ENCODE measurements around the gene MAG. TPM values are rescaled to one million over a fixed set of nuclear protein-coding genes. Genes with fewer than 3 reads are reported as not detected.
"Not testable (repeated sequence)": the region's sequence is repeated elsewhere in the genome, so short reads cannot be mapped to it uniquely, and the experiment has no call there.

Gene MAG
- total RNA-seq, 1 experiment from 2014 or later = 0.41 TPM

DNA sequence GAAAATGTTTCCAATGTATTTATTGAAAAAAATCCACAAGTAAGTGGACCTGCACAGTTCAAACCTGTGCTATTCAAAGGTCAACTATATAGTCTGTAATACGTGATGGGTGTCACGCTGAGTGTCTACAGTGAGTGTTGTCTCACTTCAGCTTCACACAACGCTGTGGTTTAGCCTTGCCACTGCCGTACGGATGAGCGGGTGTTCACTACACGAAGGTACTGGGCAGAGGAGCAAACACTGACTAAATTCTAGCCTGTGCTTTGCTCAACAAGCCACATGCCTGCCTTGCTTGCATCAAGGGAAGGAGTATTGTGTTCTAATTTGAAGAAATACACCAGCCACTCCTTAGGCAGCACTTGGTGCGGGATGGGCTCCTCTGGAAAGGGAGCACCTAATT lies 62.9 kb downstream of the MAG start:
- Histone ChIP-seq H3K9me3 (no peaks in the 10 kb centered on the region), H3K36me3 (ENCODE audit: control insufficient read depth, insufficient read depth, low read length) (no peaks in the 10 kb centered on the region), H3K4me3 (ENCODE audit: low read depth, low read length) (no peak overlapping the region), H3K27me3 (replicated peaks; ENCODE audit: control insufficient read depth, insufficient read depth, low read length) (no peaks in the 10 kb centered on the region), H3K4me1 (no peaks in the 10 kb centered on the region)
- ChIA-PET POLR2A (no interaction called here), CTCF (no interaction called here)
- Mint-ChIP-seq H3K36me3 (ENCODE audit: insufficient read depth, unreplicated experiment) (no peaks in the 10 kb centered on the region), H3K27ac (ENCODE audit: unreplicated experiment) (no peak overlapping the region), H3K4me3 (ENCODE audit: unreplicated experiment) (no peak overlapping the region), H3K4me1 (ENCODE audit: low read depth, unreplicated experiment) (peaks cover 8% of the 10 kb centered on the region), H3K9me3 (ENCODE audit: unreplicated experiment) (no peaks in the 10 kb centered on the region), H3K27me3 (ENCODE audit: insufficient read depth, unreplicated experiment) (no peaks in the 10 kb centered on the region)
- BruUV-seq (replicated peaks) = no TSS peak
- peak in 1 of 2 experiments; percentile 15 for DNase-seq
- intact Hi-C loops (cut with micrococcal nuclease; ENCODE audit: unreplicated experiment) = no loop called here
- TF ChIP-seq, protein P1, sequence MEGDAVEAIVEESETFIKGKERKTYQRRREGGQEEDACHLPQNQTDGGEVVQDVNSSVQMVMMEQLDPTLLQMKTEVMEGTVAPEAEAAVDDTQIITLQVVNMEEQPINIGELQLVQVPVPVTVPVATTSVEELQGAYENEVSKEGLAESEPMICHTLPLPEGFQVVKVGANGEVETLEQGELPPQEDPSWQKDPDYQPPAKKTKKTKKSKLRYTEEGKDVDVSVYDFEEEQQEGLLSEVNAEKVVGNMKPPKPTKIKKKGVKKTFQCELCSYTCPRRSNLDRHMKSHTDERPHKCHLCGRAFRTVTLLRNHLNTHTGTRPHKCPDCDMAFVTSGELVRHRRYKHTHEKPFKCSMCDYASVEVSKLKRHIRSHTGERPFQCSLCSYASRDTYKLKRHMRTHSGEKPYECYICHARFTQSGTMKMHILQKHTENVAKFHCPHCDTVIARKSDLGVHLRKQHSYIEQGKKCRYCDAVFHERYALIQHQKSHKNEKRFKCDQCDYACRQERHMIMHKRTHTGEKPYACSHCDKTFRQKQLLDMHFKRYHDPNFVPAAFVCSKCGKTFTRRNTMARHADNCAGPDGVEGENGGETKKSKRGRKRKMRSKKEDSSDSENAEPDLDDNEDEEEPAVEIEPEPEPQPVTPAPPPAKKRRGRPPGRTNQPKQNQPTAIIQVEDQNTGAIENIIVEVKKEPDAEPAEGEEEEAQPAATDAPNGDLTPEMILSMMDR (IDR thresholded peaks at IDR 0.05; ENCODE audit: insufficient read depth in 1 of 2, low read depth in 1 of 2, low read length in 1 of 2, severe bottlenecking in 1 of 2, unreplicated experiment in 1 of 2) = no peak

DNA sequence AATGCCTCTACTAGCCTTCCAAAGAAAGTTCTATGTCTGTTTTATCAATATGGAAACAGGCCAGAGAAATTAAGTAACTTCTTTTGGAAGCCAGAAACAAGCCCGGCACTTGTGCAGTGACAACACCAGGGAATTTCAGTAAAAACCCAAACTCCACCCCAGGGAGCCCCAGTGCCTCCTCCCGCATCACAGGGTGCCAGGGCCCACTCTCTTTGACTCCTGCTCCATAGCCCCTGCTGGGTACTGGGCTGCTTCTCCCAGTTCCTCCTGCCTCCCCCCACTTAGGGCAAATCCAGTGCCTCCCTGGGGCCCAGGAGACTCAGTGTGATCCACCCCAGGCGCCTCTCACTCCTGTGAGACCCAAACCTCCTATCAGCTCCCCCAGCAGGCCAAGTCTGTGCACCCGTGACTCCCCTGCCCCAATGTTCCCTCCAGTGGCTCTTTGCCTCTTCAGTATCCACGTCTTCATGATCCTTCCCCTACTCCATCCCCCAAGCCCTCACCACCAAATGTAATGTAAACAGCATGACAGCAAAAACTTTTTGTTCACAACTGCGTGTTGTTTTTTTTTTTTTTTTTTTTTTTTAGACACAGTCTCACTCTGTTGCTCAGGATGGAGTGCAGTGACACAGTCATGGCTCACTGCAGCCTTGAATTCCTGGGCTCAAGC lies 64.0 kb downstream of the MAG start:
- H3K36me3 Mint-ChIP-seq (ENCODE audit: insufficient read depth, unreplicated experiment) = no peaks in the 10 kb centered on the region
- ChIA-PET CTCF (interaction anchor here (0.7 kb wide), 1 partner anchor 139 kb away, joined by 5 read pairs; no protein-coding TSS in a partner anchor), POLR2A (no interaction called here)
- intact Hi-C loops (cut with micrococcal nuclease; ENCODE audit: unreplicated experiment) = no loop called here
- TF ChIP-seq, protein P1 (IDR thresholded peaks at IDR 0.05; ENCODE audit: insufficient read depth in 1 of 2, low read depth in 1 of 2, low read length in 1 of 2, severe bottlenecking in 1 of 2, unreplicated experiment in 1 of 2) = no peak
- BruUV-seq (replicated peaks) = no TSS peak
- Histone ChIP-seq H3K4me3 (ENCODE audit: low read depth, low read length) (no peak overlapping the region), H3K9me3 (no peaks in the 10 kb centered on the region), H3K4me1 (no peaks in the 10 kb centered on the region), H3K36me3 (ENCODE audit: control insufficient read depth, insufficient read depth, low read length) (no peaks in the 10 kb centered on the region), H3K27me3 (replicated peaks; ENCODE audit: control insufficient read depth, insufficient read depth, low read length) (no peaks in the 10 kb centered on the region)
- peak overlapping the region; percentile 33 for H3K27ac Mint-ChIP-seq (ENCODE audit: unreplicated experiment)
- H3K4me3 Mint-ChIP-seq (ENCODE audit: unreplicated experiment) = no peak overlapping the region
- H3K4me1 Mint-ChIP-seq (ENCODE audit: low read depth, unreplicated experiment) = peaks cover 8% of the 10 kb centered on the region
- peak in 1 of 2 experiments; percentile 8 for DNase-seq
- H3K9me3 Mint-ChIP-seq (ENCODE audit: unreplicated experiment) = no peaks in the 10 kb centered on the region
- no peaks in the 10 kb centered on the region for H3K27me3 Mint-ChIP-seq (ENCODE audit: insufficient read depth, unreplicated experiment)

DNA sequence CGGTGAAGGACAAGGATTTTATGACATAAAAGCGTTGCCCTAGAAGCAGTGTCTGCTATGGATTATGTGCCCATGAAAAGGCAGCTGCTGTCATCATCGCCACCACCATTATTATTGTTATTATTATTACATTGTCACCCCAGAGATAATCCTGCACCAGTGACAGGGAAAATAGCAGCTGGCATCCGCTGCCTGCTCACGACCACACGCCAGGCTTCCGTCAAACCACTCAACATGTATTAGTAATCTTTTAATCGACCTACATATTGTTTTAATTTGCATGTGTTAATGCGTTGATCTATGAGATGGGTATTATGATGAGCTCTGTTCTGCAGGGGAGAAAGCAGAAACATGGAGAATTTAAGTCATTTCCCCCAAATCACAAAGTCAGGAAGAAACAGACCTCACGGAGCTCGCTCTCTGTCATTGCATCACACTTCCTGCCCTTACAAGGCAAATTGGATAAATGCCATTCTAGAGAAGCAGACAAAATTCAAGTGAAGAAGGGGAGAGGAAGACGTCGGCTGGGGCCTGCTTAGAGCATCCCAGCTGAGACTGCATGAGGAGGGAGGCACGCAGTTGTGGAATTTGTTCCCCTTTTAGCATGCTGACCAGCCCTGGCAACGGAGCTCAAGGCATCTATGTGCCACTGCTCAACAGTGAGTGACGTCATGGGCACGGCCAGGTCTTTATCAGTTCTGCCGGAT lies 66.1 kb downstream of the MAG start, which contains the start of gene FFAR3:
FFAR3 (plus strand) TSS at position 594 of the 707 bp plus-strand sequence. CDS start 431 bp downstream, outside the sequence.
- ChIA-PET CTCF (no interaction called here), POLR2A (no interaction called here)
- TF ChIP-seq, protein P1 (IDR thresholded peaks at IDR 0.05; ENCODE audit: insufficient read depth in 1 of 2, low read depth in 1 of 2, low read length in 1 of 2, severe bottlenecking in 1 of 2, unreplicated experiment in 1 of 2) = no peak
- Mint-ChIP-seq H3K4me1 (ENCODE audit: low read depth, unreplicated experiment) (peaks cover 8% of the 10 kb centered on the region), H3K27me3 (ENCODE audit: insufficient read depth, unreplicated experiment) (no peaks in the 10 kb centered on the region), H3K4me3 (ENCODE audit: unreplicated experiment) (no peak within 1 kb of the TSS), H3K27ac (ENCODE audit: unreplicated experiment) (no peak within 1 kb of the TSS), H3K9me3 (ENCODE audit: unreplicated experiment) (no peaks in the 10 kb centered on the region), H3K36me3 (ENCODE audit: insufficient read depth, unreplicated experiment) (no peaks in the 10 kb centered on the region)
- intact Hi-C loops (cut with micrococcal nuclease; ENCODE audit: unreplicated experiment) = no loop called here
- Histone ChIP-seq H3K27me3 (replicated peaks; ENCODE audit: control insufficient read depth, insufficient read depth, low read length) (no peaks in the 10 kb centered on the region; the same call in 1 of the 2 replicates), H3K9me3 (no peaks in the 10 kb centered on the region), H3K4me1 (no peaks in the 10 kb centered on the region), H3K4me3 (ENCODE audit: low read depth, low read length) (no peak within 1 kb of the TSS), H3K36me3 (ENCODE audit: control insufficient read depth, insufficient read depth, low read length) (no peaks in the 10 kb centered on the region)
- peak in 1 of 2 experiments; percentile 13 for DNase-seq
- no TSS peak for BruUV-seq (replicated peaks)

DNA sequence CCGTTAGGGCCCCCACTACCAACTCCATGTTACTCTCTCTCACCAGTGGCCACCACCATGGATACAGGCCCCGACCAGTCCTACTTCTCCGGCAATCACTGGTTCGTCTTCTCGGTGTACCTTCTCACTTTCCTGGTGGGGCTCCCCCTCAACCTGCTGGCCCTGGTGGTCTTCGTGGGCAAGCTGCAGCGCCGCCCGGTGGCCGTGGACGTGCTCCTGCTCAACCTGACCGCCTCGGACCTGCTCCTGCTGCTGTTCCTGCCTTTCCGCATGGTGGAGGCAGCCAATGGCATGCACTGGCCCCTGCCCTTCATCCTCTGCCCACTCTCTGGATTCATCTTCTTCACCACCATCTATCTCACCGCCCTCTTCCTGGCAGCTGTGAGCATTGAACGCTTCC lies 66.9 kb downstream of the MAG start:
- H3K4me1 Mint-ChIP-seq (ENCODE audit: low read depth, unreplicated experiment); BruUV-seq (replicated peaks); H3K36me3 ChIP-seq (ENCODE audit: control insufficient read depth, insufficient read depth, low read length); H3K4me3 Mint-ChIP-seq (ENCODE audit: unreplicated experiment); H3K9me3 ChIP-seq; H3K27me3 Mint-ChIP-seq (ENCODE audit: insufficient read depth, unreplicated experiment); intact Hi-C loops (cut with micrococcal nuclease; ENCODE audit: unreplicated experiment); H3K36me3 Mint-ChIP-seq (ENCODE audit: insufficient read depth, unreplicated experiment); H3K4me3 ChIP-seq (ENCODE audit: low read depth, low read length); POLR2A ChIA-PET; H3K4me1 ChIP-seq; H3K27ac Mint-ChIP-seq (ENCODE audit: unreplicated experiment); H3K27me3 ChIP-seq (replicated peaks; ENCODE audit: control insufficient read depth, insufficient read depth, low read length); CTCF ChIA-PET; H3K9me3 Mint-ChIP-seq (ENCODE audit: unreplicated experiment): not testable (repeated sequence)
- DNase-seq = peak in 1 of 2 experiments; percentile 12

DNA sequence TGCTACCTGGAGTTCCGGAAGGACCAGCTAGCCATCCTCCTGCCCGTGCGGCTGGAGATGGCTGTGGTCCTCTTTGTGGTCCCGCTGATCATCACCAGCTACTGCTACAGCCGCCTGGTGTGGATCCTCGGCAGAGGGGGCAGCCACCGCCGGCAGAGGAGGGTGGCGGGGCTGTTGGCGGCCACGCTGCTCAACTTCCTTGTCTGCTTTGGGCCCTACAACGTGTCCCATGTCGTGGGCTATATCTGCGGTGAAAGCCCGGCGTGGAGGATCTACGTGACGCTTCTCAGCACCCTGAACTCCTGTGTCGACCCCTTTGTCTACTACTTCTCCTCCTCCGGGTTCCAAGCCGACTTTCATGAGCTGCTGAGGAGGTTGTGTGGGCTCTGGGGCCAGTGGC lies 67.4 kb downstream of the MAG start:
- BruUV-seq (replicated peaks); H3K4me1 ChIP-seq; H3K4me1 Mint-ChIP-seq (ENCODE audit: low read depth, unreplicated experiment); DNase-seq; H3K27me3 ChIP-seq (replicated peaks; ENCODE audit: control insufficient read depth, insufficient read depth, low read length); POLR2A ChIA-PET; H3K36me3 ChIP-seq (ENCODE audit: control insufficient read depth, insufficient read depth, low read length); H3K4me3 Mint-ChIP-seq (ENCODE audit: unreplicated experiment); H3K27me3 Mint-ChIP-seq (ENCODE audit: insufficient read depth, unreplicated experiment); H3K9me3 Mint-ChIP-seq (ENCODE audit: unreplicated experiment); H3K4me3 ChIP-seq (ENCODE audit: low read depth, low read length); intact Hi-C loops (cut with micrococcal nuclease; ENCODE audit: unreplicated experiment); CTCF ChIA-PET; H3K9me3 ChIP-seq; H3K27ac Mint-ChIP-seq (ENCODE audit: unreplicated experiment); H3K36me3 Mint-ChIP-seq (ENCODE audit: insufficient read depth, unreplicated experiment): not testable (repeated sequence)
